Measurements from ENCODE around the gene LEF1. TPM values are rescaled to one million over a fixed set of nuclear protein-coding genes. Genes with fewer than 3 reads are reported as not detected.

LEF1 gene
- total RNA-seq, 4 donors from 2014 or later, result 1.5 to 2.6 (median 2.4) TPM; not detected in 1

DNA sequence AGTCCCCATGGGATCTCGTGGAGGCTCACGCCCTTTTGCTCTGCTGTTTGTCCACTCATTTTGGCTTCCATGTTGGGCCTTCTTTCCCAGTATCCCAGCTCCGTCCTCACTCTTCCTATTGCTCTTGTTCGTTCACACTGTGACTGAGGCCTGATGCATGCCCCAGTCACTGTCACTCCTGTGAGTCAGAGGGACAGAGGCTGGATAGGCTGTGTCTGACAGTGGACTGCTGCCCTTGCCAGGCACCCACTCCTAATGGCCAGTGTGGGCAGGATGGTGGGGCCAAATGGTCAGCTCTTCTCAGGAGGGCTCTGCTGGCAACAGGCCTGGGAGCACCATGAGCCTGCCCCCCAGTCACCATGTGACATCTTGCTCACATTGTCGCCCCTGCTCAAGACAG lies 139.0 kb downstream of the LEF1 start:
- TF ChIP-seq POLR2A (IDR thresholded peaks at IDR 0.05) (no peak), POLR2AphosphoS5 (IDR thresholded peaks at IDR 0.05) (no peak), EP300 (IDR thresholded peaks at IDR 0.05) (no peak)
- TF ChIP-seq, protein P1, sequence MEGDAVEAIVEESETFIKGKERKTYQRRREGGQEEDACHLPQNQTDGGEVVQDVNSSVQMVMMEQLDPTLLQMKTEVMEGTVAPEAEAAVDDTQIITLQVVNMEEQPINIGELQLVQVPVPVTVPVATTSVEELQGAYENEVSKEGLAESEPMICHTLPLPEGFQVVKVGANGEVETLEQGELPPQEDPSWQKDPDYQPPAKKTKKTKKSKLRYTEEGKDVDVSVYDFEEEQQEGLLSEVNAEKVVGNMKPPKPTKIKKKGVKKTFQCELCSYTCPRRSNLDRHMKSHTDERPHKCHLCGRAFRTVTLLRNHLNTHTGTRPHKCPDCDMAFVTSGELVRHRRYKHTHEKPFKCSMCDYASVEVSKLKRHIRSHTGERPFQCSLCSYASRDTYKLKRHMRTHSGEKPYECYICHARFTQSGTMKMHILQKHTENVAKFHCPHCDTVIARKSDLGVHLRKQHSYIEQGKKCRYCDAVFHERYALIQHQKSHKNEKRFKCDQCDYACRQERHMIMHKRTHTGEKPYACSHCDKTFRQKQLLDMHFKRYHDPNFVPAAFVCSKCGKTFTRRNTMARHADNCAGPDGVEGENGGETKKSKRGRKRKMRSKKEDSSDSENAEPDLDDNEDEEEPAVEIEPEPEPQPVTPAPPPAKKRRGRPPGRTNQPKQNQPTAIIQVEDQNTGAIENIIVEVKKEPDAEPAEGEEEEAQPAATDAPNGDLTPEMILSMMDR (IDR thresholded peaks at IDR 0.05), result no peak
- no peak for ATAC-seq
- Histone ChIP-seq H3K4me1 (no peaks in the 10 kb centered on the region), H3K27me3 (no peaks in the 10 kb centered on the region), H3K4me3 (no peak overlapping the region), H3K27ac (no peak overlapping the region), H3K36me3 (peaks cover 0 to 98% of the 10 kb centered on the region in 2 donors), H3K9me3 (no peaks in the 10 kb centered on the region)
- WGBS, 2 donors (ENCODE audit: low coverage in 1 of 2), result 87 to 100% methylated on average over 2 to 3 of the region's 5 CpGs

DNA sequence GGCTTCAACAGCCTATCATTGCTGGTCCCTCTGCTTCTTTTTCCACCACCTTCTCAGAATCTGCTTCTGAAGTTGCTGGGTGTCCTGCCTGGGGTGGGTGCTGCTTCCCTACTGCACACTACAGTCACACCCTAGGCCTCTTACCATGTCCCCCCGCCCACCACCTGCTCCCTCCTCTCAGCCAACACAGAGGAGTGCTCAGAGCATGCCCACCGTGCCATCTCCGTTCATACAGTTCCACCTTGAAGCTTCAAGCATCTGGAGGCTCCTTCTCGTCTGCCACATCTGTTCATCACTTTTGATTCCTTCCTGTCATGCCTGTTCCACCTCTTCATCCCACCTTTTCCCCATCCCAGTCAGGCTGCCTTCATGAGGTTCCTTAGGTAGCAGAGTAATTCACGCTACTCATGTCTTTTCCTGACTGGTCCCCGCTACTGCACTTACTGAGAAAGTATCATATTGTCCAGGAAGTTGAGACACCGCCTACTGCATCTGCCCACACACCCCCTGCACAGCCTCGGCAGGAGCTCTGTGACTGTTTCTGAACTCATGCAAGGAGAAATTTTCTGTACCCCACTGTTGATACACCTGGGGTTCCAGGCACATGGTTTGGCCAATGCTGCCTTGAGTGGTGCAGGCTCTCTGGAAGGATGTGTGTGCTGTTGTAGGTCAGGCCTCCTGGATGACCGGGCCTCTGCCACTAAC lies 139.6 kb downstream of the LEF1 start:
- H3K36me3 ChIP-seq, result peaks cover 0 to 98% of the 10 kb centered on the region in 2 donors
- H3K27me3 ChIP-seq, result no peaks in the 10 kb centered on the region
- 66 to 96% methylated on average over 5 to 8 of the region's 9 CpGs for WGBS, 2 donors (ENCODE audit: low coverage in 1 of 2)
- H3K4me3 ChIP-seq, result no peak overlapping the region
- no peak overlapping the region for H3K27ac ChIP-seq
- no peaks in the 10 kb centered on the region for H3K9me3 ChIP-seq
- no peaks in the 10 kb centered on the region for H3K4me1 ChIP-seq
- TF ChIP-seq EP300 (IDR thresholded peaks at IDR 0.05), result no peak
- TF ChIP-seq, protein P1 (IDR thresholded peaks at IDR 0.05), result no peak
- no peak for TF ChIP-seq POLR2AphosphoS5 (IDR thresholded peaks at IDR 0.05)
- no peak for TF ChIP-seq POLR2A (IDR thresholded peaks at IDR 0.05)
- ATAC-seq, result no peak

DNA sequence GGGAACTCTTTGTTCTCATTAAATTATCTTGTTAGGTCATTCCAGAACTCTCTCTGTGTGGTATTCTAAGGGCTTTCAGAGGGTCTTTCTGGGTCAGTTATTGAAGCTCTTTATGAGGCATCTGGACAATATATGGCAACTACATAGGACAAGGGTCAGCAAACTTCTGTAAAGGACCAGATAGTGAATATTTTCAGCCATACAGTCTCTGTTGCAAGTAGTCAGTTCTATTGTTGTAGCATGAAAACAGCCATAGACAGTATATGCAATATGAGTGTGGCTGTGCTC lies 143.9 kb downstream of the LEF1 start:
- no peaks in the 10 kb centered on the region for H3K9me3 ChIP-seq
- peaks cover 0 to 100% of the 10 kb centered on the region in 2 donors for H3K36me3 ChIP-seq
- H3K27ac ChIP-seq, result no peak overlapping the region
- TF ChIP-seq, protein P1 (IDR thresholded peaks at IDR 0.05), result no peak
- TF ChIP-seq POLR2AphosphoS5 (IDR thresholded peaks at IDR 0.05) (no peak), EP300 (IDR thresholded peaks at IDR 0.05) (no peak), POLR2A (IDR thresholded peaks at IDR 0.05) (no peak)
- H3K4me3 ChIP-seq, result no peak overlapping the region
- no peaks in the 10 kb centered on the region for H3K4me1 ChIP-seq
- no peak for ATAC-seq
- H3K27me3 ChIP-seq, result no peaks in the 10 kb centered on the region

DNA sequence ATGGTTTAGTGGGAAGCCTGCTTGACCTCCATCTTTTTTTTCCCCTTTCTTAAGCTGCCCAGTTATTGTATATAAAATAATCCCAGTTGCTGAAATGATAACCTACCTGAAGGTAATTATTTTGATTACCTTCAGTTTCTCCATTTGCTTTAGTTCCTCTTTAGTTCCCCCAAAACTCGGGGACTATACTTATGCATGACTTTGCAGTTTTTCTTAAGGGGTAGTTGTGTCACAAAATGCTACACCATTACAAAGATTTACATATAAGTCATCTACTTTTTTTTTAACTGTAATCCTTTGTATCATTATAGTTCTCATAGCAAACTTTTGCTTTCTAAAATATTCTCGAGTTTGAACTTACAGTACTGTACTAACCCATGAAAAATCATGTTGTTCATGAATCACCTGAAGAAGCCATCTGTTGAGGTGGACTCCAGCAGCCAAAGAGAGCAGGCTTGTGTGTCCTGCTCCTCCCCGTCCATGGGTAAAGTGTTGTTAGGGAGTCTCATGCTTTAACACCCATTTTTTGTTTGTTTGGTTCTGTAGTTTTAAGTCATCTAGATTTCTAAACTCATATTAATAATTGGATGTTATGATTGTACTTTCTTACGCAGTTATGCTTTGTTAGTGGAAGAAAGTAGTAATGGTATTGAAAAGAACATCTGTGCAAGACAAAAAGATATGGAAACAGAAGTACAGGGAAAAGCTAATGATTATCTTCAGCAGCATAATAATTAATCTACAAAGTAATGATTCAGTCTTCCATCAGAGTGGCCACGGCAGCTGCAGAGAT lies 144.5 kb downstream of the LEF1 start:
- Histone ChIP-seq H3K27ac (no peak overlapping the region), H3K36me3 (peaks cover 0 to 100% of the 10 kb centered on the region in 2 donors), H3K27me3 (no peaks in the 10 kb centered on the region), H3K4me1 (no peaks in the 10 kb centered on the region), H3K9me3 (no peaks in the 10 kb centered on the region), H3K4me3 (no peak overlapping the region)
- ATAC-seq, result no peak
- TF ChIP-seq, protein P1 (IDR thresholded peaks at IDR 0.05), result no peak
- TF ChIP-seq EP300 (IDR thresholded peaks at IDR 0.05) (no peak), POLR2AphosphoS5 (IDR thresholded peaks at IDR 0.05) (no peak), POLR2A (IDR thresholded peaks at IDR 0.05) (no peak)
- WGBS, 2 donors (ENCODE audit: low coverage in 1 of 2), result 84 to 89% methylated on average over 5 of the region's 5 CpGs

DNA sequence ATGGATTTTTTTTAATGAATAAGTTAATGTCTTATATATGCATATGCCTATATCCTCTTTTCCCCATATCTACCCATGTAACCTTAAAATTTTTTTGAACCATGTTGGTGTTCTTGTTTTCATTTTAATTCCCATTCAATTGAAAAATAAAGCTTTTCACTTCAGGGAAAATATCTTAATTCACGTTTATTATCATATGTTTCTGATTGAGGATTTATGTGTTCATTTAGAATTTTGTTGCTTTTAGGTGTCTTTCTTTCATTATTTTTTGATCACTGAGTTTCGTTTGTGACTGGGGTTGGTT lies 149.9 kb downstream of the LEF1 start:
- H3K9me3 ChIP-seq, result no peaks in the 10 kb centered on the region
- H3K27me3 ChIP-seq, result no peaks in the 10 kb centered on the region
- H3K36me3 ChIP-seq, result peaks cover 0 to 94% of the 10 kb centered on the region in 2 donors
- no peak for ATAC-seq
- TF ChIP-seq, protein P1 (IDR thresholded peaks at IDR 0.05), result no peak
- TF ChIP-seq POLR2AphosphoS5 (IDR thresholded peaks at IDR 0.05), result no peak
- TF ChIP-seq EP300 (IDR thresholded peaks at IDR 0.05), result no peak
- no peak for TF ChIP-seq POLR2A (IDR thresholded peaks at IDR 0.05)
- WGBS, 2 donors (ENCODE audit: low coverage in 1 of 2), result 44 to 50% methylated on average over 2 of the region's 2 CpGs
- no peaks in the 10 kb centered on the region for H3K4me1 ChIP-seq
- H3K27ac ChIP-seq, result no peak overlapping the region
- no peak overlapping the region for H3K4me3 ChIP-seq
